ENCODE results near the gene MPZL3. TPM values are rescaled to one million over a fixed set of nuclear protein-coding genes. Genes with fewer than 3 reads are reported as not detected.

The MPZL3 gene
- total RNA-seq, 4 donors from 2014 or later = 17.4 to 44.4 (median 32.4) TPM

DNA sequence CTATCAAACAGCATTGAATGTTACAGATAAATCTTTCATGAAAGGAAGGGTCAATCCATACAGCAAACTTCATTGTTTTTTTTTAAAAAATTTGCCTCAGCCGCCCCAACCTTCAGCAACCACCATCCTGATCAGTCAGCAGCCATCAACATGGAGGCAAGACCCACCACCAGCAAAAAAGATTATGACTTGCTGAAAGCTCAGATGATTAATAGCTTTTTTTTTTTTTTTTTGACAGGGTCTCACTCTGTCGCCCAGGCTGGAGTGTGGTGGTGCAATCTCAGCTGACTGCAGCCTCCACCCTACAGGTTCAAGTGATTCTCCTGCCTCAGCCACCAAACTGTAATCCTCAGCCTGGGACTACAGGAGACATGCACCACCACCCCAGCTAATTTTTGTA is 34.4 kb upstream of the MPZL3 start:
- no peaks in the 10 kb centered on the region for H3K9me3 ChIP-seq
- H3K27me3 ChIP-seq = no peaks in the 10 kb centered on the region
- H3K36me3 ChIP-seq = no peaks in the 10 kb centered on the region
- H3K4me1 ChIP-seq = peaks cover 0 to 31% (median 0%) of the 10 kb centered on the region in 3 donors
- DNase-seq = no peak
- H3K27ac ChIP-seq = no peak overlapping the region
- WGBS, 2 donors = 78 to 80% methylated on average over 2 of the region's 2 CpGs
- no peak overlapping the region for H3K4me3 ChIP-seq
- no peak for TF ChIP-seq POLR2A (IDR thresholded peaks at IDR 0.05)
- TF ChIP-seq, protein P1, sequence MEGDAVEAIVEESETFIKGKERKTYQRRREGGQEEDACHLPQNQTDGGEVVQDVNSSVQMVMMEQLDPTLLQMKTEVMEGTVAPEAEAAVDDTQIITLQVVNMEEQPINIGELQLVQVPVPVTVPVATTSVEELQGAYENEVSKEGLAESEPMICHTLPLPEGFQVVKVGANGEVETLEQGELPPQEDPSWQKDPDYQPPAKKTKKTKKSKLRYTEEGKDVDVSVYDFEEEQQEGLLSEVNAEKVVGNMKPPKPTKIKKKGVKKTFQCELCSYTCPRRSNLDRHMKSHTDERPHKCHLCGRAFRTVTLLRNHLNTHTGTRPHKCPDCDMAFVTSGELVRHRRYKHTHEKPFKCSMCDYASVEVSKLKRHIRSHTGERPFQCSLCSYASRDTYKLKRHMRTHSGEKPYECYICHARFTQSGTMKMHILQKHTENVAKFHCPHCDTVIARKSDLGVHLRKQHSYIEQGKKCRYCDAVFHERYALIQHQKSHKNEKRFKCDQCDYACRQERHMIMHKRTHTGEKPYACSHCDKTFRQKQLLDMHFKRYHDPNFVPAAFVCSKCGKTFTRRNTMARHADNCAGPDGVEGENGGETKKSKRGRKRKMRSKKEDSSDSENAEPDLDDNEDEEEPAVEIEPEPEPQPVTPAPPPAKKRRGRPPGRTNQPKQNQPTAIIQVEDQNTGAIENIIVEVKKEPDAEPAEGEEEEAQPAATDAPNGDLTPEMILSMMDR (IDR thresholded peaks at IDR 0.05) = no peak
- intact Hi-C loops (cut with DNase I) = no loop called here

DNA sequence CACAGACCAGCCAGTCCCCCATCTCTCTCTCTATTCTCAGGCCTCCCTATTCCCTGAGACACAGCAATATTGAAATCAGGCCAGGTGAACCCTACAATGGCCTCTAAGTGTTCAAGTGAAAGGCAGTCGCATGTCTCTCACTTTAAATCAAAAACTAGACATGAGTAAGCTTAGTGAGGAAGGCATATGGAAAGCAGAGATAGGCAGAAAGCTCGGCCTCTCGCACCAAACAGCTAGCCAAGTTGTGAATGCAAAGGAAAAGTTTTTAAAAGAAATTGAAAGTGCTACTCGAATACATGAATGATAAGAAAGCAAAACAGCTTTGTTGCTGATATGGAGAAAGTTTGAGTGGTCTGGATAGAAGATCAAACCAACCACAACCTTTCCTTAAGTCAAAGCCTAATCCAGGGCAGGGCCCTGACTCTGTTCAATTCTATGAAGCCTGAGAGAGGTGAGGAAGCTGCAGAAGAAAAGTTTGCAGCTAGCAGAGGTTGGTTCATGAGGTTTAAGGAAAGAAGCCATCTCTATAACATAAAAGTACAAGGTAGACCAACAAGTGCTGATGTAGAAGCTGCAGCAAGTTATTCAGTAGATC is 31.7 kb upstream of the MPZL3 start:
- no peak for TF ChIP-seq POLR2A (IDR thresholded peaks at IDR 0.05)
- TF ChIP-seq, protein P1 (IDR thresholded peaks at IDR 0.05) = no peak
- Histone ChIP-seq H3K27me3 (no peaks in the 10 kb centered on the region), H3K4me1 (peaks cover 0 to 39% (median 3%) of the 10 kb centered on the region in 3 donors), H3K4me3 (no peak overlapping the region), H3K36me3 (no peaks in the 10 kb centered on the region), H3K9me3 (no peaks in the 10 kb centered on the region), H3K27ac (peak overlapping the region in 3 of 4 donors; percentile 21 to 27 (median 25))
- intact Hi-C loops (cut with DNase I) = no loop called here
- 51 to 62% methylated on average over 4 of the region's 4 CpGs for WGBS, 2 donors
- DNase-seq = no peak

- no peak for TF ChIP-seq POLR2A (IDR thresholded peaks at IDR 0.05)
- TF ChIP-seq, protein P1 (IDR thresholded peaks at IDR 0.05) = no peak
- Histone ChIP-seq H3K4me3 (no peak overlapping the region), H3K4me1 (peaks cover 0 to 45% (median 7%) of the 10 kb centered on the region in 3 donors), H3K27me3 (no peaks in the 10 kb centered on the region), H3K27ac (peak overlapping the region in 3 of 4 donors; percentile 21 to 27 (median 25)), H3K9me3 (no peaks in the 10 kb centered on the region), H3K36me3 (no peaks in the 10 kb centered on the region)
- no peak for DNase-seq
- intact Hi-C loops (cut with DNase I) = no loop called here
- WGBS, 2 donors = 66 to 69% methylated on average over 5 of the region's 5 CpGs
Observed at GRCh38 chr11:118283037-118283636, 31.0 kb upstream of the MPZL3 start.

GRCh38 chr11:118282606-118283005 is 30.4 kb upstream of the MPZL3 start:
- Histone ChIP-seq H3K27me3 (no peaks in the 10 kb centered on the region), H3K27ac (peak overlapping the region in 2 of 4 donors; percentile 21 to 27), H3K36me3 (no peaks in the 10 kb centered on the region), H3K9me3 (no peaks in the 10 kb centered on the region), H3K4me1 (peaks cover 0 to 51% (median 11%) of the 10 kb centered on the region in 3 donors), H3K4me3 (no peak overlapping the region)
- TF ChIP-seq, protein P1 (IDR thresholded peaks at IDR 0.05) = no peak
- TF ChIP-seq POLR2A (IDR thresholded peaks at IDR 0.05) = no peak
- WGBS, 2 donors = 69 to 76% methylated on average over 6 of the region's 6 CpGs
- DNase-seq = no peak
- intact Hi-C loops (cut with DNase I) = no loop called here

GRCh38 chr11:118281284-118281683 is 29.1 kb upstream of the MPZL3 start:
- H3K9me3 ChIP-seq = no peaks in the 10 kb centered on the region
- TF ChIP-seq, protein P1 (IDR thresholded peaks at IDR 0.05) = no peak
- no peak for TF ChIP-seq POLR2A (IDR thresholded peaks at IDR 0.05)
- no peak overlapping the region for H3K4me3 ChIP-seq
- peak overlapping the region; percentile 25 to 63 (median 60) for H3K27ac ChIP-seq
- 31 to 33% methylated on average over 1 of the region's 1 CpG for WGBS, 2 donors
- intact Hi-C loops (cut with DNase I) = no loop called here
- H3K4me1 ChIP-seq = peaks cover under 1 to 61% (median 19%) of the 10 kb centered on the region in 3 donors
- H3K36me3 ChIP-seq = no peaks in the 10 kb centered on the region
- no peaks in the 10 kb centered on the region for H3K27me3 ChIP-seq
- no peak for DNase-seq

Data from esophagus squamous epithelium (tissue), 5 donors.